GM19351 (cell line): ENCODE results near the gene C1orf159.
"Not testable (repeated sequence)": the region's sequence is repeated elsewhere in the genome, so short reads cannot be mapped to it uniquely, and the experiment has no call there.

Experiments used
- ATAC-seq: cut with Tn5 transposase; IDR thresholded peaks from one replicate; pipeline ENCODE4 v1.9.1; 2021; ENCODE audit warnings: mild to moderate bottlenecking, moderate library complexity; ENCODE audit not compliant: unreplicated experiment

Gene C1orf159

DNA sequence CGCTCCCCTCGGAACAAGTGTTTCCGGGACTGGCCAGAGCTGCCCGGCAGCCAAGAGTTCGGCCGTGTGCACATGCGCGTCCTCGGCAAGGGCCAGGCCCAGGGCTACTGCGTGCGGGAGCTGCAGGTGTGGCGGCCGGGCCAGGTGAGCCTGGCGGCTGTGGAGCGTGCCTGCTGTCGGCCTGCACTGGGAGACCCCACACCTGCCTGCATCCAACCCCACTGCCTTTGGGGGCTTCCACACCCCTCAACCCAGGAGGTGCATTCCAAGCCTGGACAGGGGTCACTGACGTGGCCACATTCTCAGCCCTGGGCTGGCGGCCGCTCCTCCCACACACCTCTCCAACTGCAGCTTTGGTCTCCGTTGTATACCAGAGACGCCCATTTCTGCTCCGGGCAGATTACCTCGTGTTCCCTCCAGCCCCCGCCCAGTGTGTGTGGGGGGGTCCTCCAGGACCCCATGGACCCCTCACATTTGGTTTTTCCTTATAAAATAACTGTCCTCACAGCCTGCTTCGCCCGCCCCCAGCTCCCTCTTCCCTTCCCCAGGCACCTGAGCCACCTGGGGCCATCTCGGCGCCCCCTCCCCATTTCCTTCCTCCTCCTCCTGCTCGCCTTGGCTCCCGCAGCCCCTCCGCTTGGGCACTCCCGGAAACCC, 47.9 kb downstream of the C1orf159 start:
- ATAC-seq: no peak

GRCh38 chr1:1067284-1067859, 48.5 kb downstream of the C1orf159 start:
- no peak for ATAC-seq

- ATAC-seq: no peak
Measured at GRCh38 chr1:1066403-1067283, 49.2 kb downstream of the C1orf159 start.

DNA sequence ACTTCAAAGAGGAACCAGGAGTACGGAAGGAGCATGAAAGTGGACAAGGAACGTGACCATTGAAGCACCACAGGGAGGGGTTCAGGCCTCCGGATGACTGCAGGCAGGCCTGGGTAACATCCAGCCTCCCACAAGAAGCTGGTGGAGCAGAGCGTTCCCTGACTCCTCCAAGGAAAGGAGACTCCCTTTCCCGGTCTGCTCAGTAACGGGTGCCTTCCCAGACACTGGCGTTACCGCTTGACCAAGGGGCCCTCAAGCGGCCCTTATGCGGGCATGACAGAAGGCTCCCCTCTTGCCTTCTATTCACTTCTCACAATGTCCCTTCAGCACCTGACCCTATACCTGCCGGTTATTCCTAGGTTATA, 50.0 kb downstream of the C1orf159 start:
- not testable (repeated sequence) for ATAC-seq

GRCh38 chr1:1065265-1065939, 50.5 kb downstream of the C1orf159 start:
- ATAC-seq: no peak

DNA sequence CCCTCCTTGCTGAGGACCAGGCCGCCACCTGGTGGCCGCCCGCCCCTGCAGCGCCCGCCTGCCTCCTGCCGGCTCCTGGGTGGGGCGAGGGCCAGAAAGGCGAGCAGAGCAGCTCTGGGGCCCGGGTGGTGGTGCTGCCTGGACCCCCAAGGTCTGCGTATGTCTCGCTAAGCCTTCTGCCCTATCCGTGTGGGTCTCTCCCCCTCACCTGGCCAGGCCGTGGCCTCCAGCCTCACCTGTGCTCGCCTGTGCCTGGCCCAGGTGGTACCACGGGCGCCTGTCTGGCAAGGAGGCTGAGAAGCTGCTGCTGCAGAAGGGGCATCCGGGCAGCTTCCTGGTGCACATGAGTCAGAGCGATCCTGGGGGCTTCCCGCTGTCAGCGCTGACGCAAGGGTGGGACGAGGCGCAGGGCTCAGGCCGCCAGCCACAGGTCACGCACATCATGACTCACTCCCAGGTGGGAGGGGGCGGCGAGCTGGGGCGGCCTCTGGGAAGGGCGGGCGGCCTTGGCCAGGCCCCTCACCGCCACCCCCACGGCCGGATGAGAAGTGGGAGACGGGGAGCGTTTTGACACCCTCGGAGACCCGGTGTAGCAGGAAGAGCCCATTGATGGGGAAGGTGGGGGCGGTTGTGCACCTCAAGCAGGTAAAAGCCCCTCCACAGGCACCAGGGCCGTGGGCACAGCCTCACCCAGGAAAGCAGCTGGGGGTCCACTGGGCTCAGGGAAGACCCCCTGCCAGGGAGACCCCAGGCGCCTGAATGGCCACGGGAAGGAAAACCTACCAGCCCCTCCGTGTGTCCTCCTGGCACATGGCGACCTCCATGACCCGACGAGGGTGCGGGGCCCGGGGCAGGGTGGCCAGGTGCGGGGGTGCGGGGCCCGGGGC, 51.7 kb downstream of the C1orf159 start:
- ATAC-seq: peak; percentile 50

DNA sequence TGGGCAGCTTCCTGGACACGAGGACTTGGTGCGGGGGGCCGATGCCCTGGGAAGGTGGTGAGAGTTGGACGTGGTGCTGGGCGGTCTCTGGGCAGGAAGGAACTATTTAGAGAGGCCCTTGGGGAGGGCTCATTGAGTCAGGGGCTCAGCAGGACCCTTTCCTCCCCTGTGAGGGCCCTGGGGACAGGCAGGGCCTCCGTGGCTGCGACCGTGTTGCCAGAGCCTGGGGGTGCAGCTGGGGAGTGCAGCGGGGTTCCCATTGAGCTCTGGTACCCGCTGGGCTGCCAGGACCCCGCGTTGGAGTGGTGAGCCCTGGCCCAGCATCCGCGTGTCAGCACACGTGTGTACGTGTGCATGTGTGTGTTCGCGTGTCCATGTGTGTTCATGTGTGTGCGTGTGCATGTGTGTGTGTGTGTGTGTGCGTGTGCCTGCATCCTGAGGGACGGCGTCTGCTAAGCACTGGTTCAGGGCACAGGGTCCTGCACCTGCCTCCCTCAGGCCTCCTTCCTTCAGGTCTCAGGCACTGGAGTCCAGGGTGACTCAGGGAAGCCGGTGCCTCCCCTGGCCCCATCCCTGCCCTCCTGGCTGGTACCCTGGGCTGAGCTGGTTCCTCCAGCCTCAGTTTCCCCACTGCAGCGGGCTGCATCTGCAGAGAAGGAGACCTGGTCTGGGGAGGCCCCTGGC, 52.5 kb downstream of the C1orf159 start:
- ATAC-seq: no peak

DNA sequence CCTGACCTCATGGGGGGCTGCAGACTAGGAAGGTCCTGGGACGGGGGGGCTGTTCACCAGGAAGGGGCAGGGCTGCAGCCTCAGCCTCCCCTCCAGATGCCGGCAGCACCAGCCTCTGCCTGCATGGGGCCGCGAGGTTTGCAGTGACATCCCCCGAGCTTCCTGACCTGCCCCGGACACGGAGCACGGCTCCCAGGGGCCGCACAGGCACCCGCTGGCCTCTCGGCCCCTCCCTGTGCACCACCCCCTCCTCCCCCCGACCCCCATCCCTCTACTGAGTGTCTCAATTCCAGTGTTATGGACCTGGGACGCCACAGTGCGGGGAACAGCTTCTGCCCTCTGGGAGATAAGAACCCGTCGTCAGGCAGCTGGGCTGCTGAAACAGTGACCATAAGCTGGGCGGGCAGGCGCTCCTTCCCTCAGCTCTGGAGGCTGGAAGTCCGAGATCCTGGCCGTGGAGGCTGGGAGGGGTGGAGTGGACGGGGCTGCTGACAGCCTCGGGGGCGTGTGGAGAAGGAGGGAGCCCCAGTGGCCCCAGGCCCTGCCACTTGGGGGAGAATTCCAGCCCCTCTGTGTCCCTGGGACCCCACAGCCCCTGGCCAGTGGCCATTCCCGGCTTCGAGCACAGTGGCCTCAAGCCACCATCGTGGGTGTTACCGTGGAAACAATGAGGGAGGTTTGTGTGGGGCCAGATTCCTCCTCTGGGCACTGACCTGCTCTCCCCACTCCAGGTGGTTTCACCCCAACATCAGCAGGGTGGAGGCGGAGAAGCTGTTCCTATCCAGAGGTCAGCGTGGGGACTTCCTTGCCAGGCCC, 53.3 kb downstream of the C1orf159 start:
- no peak for ATAC-seq

DNA sequence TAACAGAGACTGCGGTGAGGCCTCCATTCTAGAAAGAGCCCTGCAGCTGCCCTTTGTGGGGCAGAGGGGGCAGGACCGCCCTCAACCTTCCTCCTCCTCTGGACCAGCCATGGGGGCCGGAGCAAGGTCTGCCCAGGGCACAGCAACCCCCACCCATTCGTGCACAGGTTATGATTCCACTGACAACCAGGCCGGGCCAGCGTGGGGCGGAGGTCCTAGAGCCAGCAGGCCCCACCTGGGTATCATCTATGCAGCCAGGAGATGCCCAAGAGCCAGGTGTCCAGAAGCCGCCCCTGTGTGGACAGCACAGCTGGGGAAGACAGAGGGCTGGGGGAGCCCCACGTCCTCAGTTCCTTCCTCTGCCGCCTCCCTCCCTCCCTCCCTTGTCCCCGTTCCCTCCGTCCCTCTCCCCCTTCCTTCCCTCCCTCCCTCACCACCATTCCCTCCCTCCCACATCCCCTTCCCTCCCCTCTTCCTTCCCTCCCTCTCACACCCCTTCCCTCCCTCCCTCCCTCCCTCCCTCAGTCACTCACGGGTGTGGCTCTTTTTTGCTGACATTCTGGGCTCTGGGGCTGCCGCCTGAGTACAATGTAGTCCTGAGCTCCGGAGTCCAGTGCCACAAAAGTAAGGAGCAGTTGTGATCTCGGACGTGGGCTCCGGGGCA, 54.1 kb downstream of the C1orf159 start:
- no peak for ATAC-seq

- ATAC-seq: no peak
Measured at GRCh38 chr1:1060281-1061000, 55.4 kb downstream of the C1orf159 start.

DNA sequence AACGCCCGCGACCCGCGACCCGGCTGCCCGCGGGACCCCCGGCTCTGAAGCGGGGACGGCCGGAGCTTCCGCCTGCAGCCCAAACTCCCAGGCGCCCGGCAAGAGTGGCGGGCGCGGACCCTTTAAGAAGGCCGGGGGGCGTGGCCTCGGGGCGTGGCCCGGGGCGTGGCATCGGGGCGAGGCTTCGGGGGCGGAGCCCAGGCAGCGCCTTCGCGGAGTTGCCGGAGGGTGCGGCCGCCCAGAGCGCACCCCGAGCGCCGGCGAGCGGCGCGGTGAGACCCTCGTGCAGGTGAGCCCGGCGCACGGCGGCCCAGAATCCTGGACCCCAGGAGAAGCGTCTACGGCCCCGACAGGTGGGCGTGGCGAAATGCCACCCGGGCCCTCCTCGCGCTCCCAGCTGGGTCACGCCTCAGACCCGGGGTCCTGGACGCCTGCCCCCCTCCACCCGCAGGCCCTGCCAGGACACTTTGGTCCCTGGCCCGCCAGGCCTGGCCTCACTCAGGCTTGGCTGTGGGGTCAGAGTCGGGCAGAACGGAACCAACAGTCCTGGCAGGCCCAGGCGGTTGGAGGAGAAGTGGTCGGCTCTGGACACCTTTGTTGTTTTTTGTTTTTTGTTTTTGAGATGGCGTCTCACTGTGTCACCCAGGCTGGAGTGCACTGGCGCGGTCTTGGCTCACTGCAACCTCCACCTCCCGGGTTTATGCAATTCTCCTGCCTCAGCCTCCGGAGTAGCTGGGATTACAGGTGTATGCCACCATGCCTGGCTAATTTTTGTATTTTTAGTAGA, 56.2 kb downstream of the C1orf159 start:
- ATAC-seq: peak; percentile 65

DNA sequence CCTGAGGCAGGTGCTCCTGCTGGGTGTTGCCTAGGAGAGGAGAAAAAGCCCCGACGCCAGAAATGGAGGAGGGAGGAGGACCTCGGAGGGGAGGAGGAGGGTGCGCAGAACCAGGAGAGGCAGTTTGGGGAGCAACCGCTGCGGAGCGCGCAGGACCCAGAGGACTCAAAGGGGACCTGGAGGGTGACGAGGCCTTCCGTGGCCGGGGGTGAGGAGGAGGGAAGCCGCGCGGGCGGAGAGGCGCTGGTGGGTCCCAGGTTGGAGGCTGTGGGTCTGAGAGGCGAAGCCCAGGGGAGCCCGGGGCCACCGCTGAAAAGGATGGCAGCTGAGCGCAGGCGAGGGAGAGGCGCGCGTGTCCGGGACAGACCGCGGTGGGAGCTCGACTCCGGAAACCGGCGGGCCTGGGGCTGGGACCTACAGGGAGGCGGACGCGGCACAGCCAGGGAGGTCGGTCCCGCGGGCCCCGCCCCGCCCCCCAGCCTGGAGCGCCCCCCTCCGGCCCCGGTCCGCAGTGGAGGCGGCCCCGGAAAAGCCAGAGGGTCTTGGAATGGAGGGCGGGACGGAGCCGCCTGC, 56.9 kb downstream of the C1orf159 start:
- ATAC-seq: peak; percentile 30

DNA sequence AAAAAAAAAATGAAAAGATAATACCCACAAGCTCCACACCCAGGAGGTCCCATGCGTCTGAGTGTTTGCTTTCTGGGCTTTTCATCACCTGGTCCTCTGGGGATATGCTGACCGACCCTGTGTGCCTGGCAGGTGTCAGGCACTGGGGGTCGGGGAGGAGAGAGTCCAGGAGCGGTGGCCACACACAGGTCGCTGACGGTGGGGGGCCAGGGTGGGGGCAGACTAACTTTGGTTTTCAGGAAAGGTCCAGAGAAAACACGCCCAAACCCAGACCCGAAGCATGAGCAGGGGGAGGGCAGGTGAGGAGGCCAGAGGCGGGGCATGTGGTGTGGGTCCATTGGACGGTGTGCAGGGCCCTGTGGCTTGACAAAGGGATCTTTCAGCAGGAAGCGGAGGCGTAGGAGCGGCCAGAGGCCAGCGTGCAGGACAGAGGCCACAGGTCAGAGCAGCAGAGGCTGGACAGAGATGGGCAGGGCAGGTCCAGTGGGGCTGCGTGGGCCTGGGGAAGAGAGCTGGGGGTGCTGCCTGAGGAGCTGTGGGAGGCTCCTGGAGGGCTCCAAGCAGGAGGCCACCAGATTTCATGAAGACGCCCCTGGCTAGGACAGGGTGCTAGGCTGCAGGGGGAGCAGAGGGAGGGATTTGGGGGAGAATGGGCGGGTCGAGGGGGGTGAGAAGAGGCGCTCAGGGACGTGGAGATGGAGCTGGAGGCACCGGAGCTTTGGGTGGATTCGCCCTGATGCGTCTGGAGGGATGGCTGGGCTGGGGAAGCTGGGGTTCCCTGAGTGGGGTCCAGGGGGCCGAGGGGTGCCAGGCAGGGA, 57.6 kb downstream of the C1orf159 start:
- ATAC-seq: no peak

DNA sequence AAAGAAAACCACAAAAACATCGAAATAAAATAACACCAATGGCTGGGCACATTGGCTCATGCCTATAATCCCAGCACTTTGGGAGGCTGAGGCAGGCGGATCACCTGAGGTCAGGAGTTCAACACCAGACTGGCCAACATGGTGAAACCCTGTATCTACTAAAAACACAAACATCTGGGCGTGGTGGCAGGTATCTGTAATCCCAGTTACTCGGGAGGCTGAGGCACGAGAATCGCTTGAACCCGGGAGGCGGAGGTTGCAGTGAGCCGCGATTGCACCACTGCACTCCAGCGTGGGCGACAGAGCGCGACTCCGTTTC, 58.2 kb downstream of the C1orf159 start:
- not testable (repeated sequence) for ATAC-seq

GRCh38 chr1:1055841-1056736, 59.8 kb downstream of the C1orf159 start:
- ATAC-seq: no peak
